Stimulated activated CD8-positive, alpha-beta memory T cell treated with anti-CD3 and anti-CD28 coated beads, Interleukin-4, amount 100 ng/mL, for 48 hours (primary cell): Measurements from ENCODE around the gene SRGAP3.

ENCODE experiments used
- DNase-seq: peaks from one replicate; pipeline ENCODE4 v3.0.0-alpha.2; 2020

The SRGAP3 gene

GRCh38 chr3:8982509-8982908, 266.9 kb downstream of the SRGAP3 start:
- DNase-seq = no peak

GRCh38 chr3:8981700-8982099, 267.7 kb downstream of the SRGAP3 start:
- DNase-seq = no peak

GRCh38 chr3:8981296-8981695, 268.1 kb downstream of the SRGAP3 start:
- no peak for DNase-seq

- no peak for DNase-seq
Observed at GRCh38 chr3:8980756-8981257, 268.6 kb downstream of the SRGAP3 start.

- no peak for DNase-seq
Observed at GRCh38 chr3:8979262-8979661, 270.2 kb downstream of the SRGAP3 start.

GRCh38 chr3:8978551-8978950, 270.9 kb downstream of the SRGAP3 start:
- DNase-seq = no peak

- DNase-seq = no peak
Observed at GRCh38 chr3:8976540-8977182, 272.8 kb downstream of the SRGAP3 start.

GRCh38 chr3:8975081-8976020, 274.1 kb downstream of the SRGAP3 start:
- DNase-seq = no peak

GRCh38 chr3:8974458-8974857, 275.0 kb downstream of the SRGAP3 start:
- DNase-seq = no peak

- DNase-seq = no peak
Observed at GRCh38 chr3:8972639-8973038, 276.8 kb downstream of the SRGAP3 start.

- DNase-seq = peak; percentile 82
Observed at GRCh38 chr3:8970971-8971589, 278.4 kb downstream of the SRGAP3 start.

- DNase-seq = no peak
Observed at GRCh38 chr3:8969241-8969640, 280.2 kb downstream of the SRGAP3 start.

GRCh38 chr3:8968375-8968882, 281.0 kb downstream of the SRGAP3 start:
- DNase-seq = no peak

- no peak for DNase-seq
Observed at GRCh38 chr3:8967553-8967952, 281.9 kb downstream of the SRGAP3 start.

GRCh38 chr3:8966820-8967348, 282.6 kb downstream of the SRGAP3 start:
- no peak for DNase-seq

- no peak for DNase-seq
Observed at GRCh38 chr3:8966150-8966819, 283.2 kb downstream of the SRGAP3 start.

GRCh38 chr3:8964436-8965370, 284.7 kb downstream of the SRGAP3 start:
- DNase-seq = no peak

- peak; percentile 95 for DNase-seq
Observed at GRCh38 chr3:8963137-8963853, 286.2 kb downstream of the SRGAP3 start, which contains the start of gene RAD18. Gene RAD18 (minus strand): TSS chr3:8963472. CDS start chr3:8963385, 87 bp downstream.

GRCh38 chr3:8962226-8962861, 287.1 kb downstream of the SRGAP3 start:
- DNase-seq = no peak

GRCh38 chr3:8959668-8960067, 289.8 kb downstream of the SRGAP3 start:
- no peak for DNase-seq
